Pancreas (tissue), 10 donors: Measurements from ENCODE around the gene OTX2. TPM values are rescaled to one million over a fixed set of nuclear protein-coding genes. Genes with fewer than 3 reads are reported as not detected.

Experiments used
- ATAC-seq, 4 donors: fragments of 200-7000 bp; cut with Tn5 transposase; one replicate each; pipeline versions ENCODE4 v1.8.0 to v1.9.1; 2020; ENCODE audit warnings: mild to moderate bottlenecking in 4 of 4, moderate library complexity in 4 of 4
- DNase-seq, 6 donors: peaks; one replicate each; pipeline ENCODE4 v3.0.0-alpha.2; 2020
- FAIRE-seq: peaks from 2 replicates; lab custom pipeline; 2012; peaks lifted over from hg19 to GRCh38; lab: Jason Lieb, UNC
- H3K27ac ChIP-seq, 4 donors: fragments of 200-600 bp; sonication (generic); 1 replicate in 3 of 4; 2 replicates in 1 of 4; pipeline versions ENCODE4 v1.5.0 to v1.8.0; 2020
- H3K27me3 ChIP-seq, 4 donors: fragments of 200-600 bp; one replicate each; pipeline ENCODE4 v1.8.0; 2021
- H3K36me3 ChIP-seq, 3 donors: fragments of 200-600 bp; sonication (generic) in 1 of 3; one replicate each; pipeline versions ENCODE4 v1.5.0 to v1.8.0; 2020 to 2021
- H3K4me1 ChIP-seq, 3 donors: fragments of 200-600 bp; one replicate each; pipeline ENCODE4 v1.8.0; 2021
- H3K4me3 ChIP-seq, 4 donors: fragments of 200-600 bp; sonication (generic) in 2 of 4; one replicate each; pipeline versions ENCODE4 v1.5.0 to v1.8.0; 2020 to 2021
- H3K9me3 ChIP-seq, 4 donors: fragments of 200-600 bp; one replicate each; pipeline ENCODE4 v1.8.0; 2021
- CTCF ChIP-seq, 4 donors: fragments of 200-600 bp; sonication (generic) in 3 of 4; IDR thresholded peaks; one replicate each; pipeline versions ENCODE4 v1.5.0 to v1.8.0; 2021; ENCODE audit warnings: antibody characterized with exemption in 4 of 4
- WGBS, 2 donors: extraction: QIAGEN DNeasy Blood & Tissue Kit; methylation state at CpG; one replicate each; pipeline ENCODE4 v1.1.7; 2013; 5-methylcytosine and 5-hydroxymethylcytosine counted together
- intact Hi-C, 3 donors: fragments of 100-400 bp; cut with DNase I; formaldehyde crosslinking; loops; one replicate each; pipeline versions ENCODE4 v1.11.1 to v1.14.2; 2022
- polyA plus RNA-seq, 2 donors: library from polyadenylated mRNA; stranded (reverse); fragments of 200-250 nt; gene quantifications; one replicate each; pipeline ENCODE4 v1.2.3, GENCODE V29; 2013
- total RNA-seq, 6 donors: library from RNA; stranded (reverse); fragmentation: NEBNext Ultra II Directional in 4 of 6; extraction: Animal tissue kit (Norgen Biotek cat#: 25700) in 4 of 6; gene quantifications; one replicate each; pipeline versions ENCODE4 v1.2.1 to v1.2.4, GENCODE V29; 2021 to 2023
- donor health status: healthy with polysubstance abuse.
- donor health status: DM: no; HTN: no; CAD: no; lungs with moderate emphysema.
- donor health status: DM: no; HTN: no; CAD: no.
- donor health status: control.
- donor health status: control.
- donor health status: Bipolar disorder and iron deficiency.
- donor health status: DM: yes; HTN: yes; CAD: no.
- donor health status: DM: no; HTN: no; CAD: no.
- donor health status: DM: no; HTN: no; CAD: no.
- donor health status: DM: yes; HTN: yes; CAD: no.

OTX2 gene
- total RNA-seq (not detected), polyA plus RNA-seq (not detected)

- Histone ChIP-seq H3K9me3 (no peaks in the 10 kb centered on the region), H3K27me3 (peaks cover 13 to 87% (median 43%) of the 10 kb centered on the region in 4 donors), H3K4me3 (no peak within 1 kb of the TSS), H3K36me3 (no peaks in the 10 kb centered on the region), H3K4me1 (no peaks in the 10 kb centered on the region), H3K27ac (no peak within 1 kb of the TSS)
- no peak for TF ChIP-seq CTCF (IDR thresholded peaks at IDR 0.05)
- ATAC-seq (no peak), DNase-seq (no peak), FAIRE-seq (no peak)
- intact Hi-C loops: no loop called here
- WGBS, 2 donors: 23 to 24% methylated on average over 15 of the region's 15 CpGs
These were observed at the start of gene OTX2 for GRCh38 chr14:56810147-56810719. OTX2 (minus strand) TSS chr14:56810479; CDS start chr14:56805456, 5,023 bp downstream.

DNA sequence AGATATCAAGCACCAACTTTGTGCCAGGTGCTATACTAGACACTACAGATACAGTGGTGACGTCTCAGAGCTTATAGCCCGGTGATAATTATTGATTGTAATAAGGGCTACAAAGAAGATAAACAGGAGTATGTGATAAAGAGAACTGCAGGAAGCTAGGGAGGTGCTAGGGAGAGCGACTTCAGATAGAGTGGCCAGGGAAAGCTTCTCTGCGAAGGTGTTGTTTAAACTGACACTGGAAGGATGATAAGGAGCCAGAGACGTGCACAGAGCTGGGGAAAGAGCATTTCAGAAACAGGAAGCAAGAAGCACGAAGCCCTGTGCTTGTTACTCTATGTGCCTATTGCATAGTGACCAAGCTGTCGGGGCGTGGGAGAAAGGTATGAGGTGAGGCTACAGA, 48.1 kb upstream of the OTX2 start:
- FAIRE-seq (no peak), DNase-seq (no peak), ATAC-seq (no peak)
- H3K9me3 ChIP-seq: no peaks in the 10 kb centered on the region
- H3K4me3 ChIP-seq: no peak overlapping the region
- no peak for TF ChIP-seq CTCF (IDR thresholded peaks at IDR 0.05)
- WGBS, 2 donors: 8 to 9% methylated on average over 8 of the region's 8 CpGs
- H3K4me1 ChIP-seq: no peaks in the 10 kb centered on the region
- H3K27ac ChIP-seq: no peak overlapping the region
- intact Hi-C loops: no loop called here
- H3K27me3 ChIP-seq: peaks cover 0 to 19% (median 0%) of the 10 kb centered on the region in 4 donors
- no peaks in the 10 kb centered on the region for H3K36me3 ChIP-seq

GRCh38 chr14:56857216-56857615, 46.9 kb upstream of the OTX2 start:
- 60 to 69% methylated on average over 6 of the region's 6 CpGs for WGBS, 2 donors
- intact Hi-C loops: no loop called here
- H3K4me1 ChIP-seq: no peaks in the 10 kb centered on the region
- no peak for TF ChIP-seq CTCF (IDR thresholded peaks at IDR 0.05)
- no peak overlapping the region for H3K27ac ChIP-seq
- FAIRE-seq (no peak), DNase-seq (no peak), ATAC-seq (no peak)
- H3K9me3 ChIP-seq: no peaks in the 10 kb centered on the region
- peaks cover 0 to 19% (median 0%) of the 10 kb centered on the region in 4 donors for H3K27me3 ChIP-seq
- H3K36me3 ChIP-seq: no peaks in the 10 kb centered on the region
- H3K4me3 ChIP-seq: no peak overlapping the region

- H3K9me3 ChIP-seq: no peaks in the 10 kb centered on the region
- FAIRE-seq (no peak), ATAC-seq (peak in 2 of 4 donors; percentile 61 to 72), DNase-seq (no peak)
- H3K27ac ChIP-seq: no peak overlapping the region
- no peaks in the 10 kb centered on the region for H3K36me3 ChIP-seq
- no peak for TF ChIP-seq CTCF (IDR thresholded peaks at IDR 0.05)
- H3K4me1 ChIP-seq: no peaks in the 10 kb centered on the region
- H3K4me3 ChIP-seq: no peak overlapping the region
- peaks cover 0 to 19% (median 0%) of the 10 kb centered on the region in 4 donors for H3K27me3 ChIP-seq
- 2% methylated on average over 9 of the region's 9 CpGs for WGBS, 2 donors
- intact Hi-C loops: no loop called here
These were observed 45.7 kb upstream of the OTX2 start for GRCh38 chr14:56855891-56856461.

DNA sequence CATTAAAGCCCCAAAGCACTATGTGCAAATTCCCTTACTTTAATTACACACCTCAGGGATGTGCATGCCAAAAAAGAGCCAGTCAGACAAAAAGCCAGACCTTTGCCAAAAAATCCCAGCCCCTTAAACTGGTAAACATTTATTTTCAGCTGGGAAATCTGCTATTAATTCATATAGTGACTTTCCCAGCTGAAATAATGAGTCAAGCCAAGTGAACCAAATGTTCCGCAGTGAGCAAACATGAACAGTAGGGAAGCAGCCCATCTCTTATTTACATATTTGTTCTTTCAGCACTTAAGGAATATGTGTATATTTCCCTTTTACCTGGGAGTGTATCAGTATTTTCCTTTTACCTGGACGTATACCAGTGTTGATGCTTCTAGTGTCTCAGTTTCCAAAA, 44.0 kb upstream of the OTX2 start:
- Histone ChIP-seq H3K27me3 (peaks cover 0 to 18% (median 0%) of the 10 kb centered on the region in 4 donors), H3K4me3 (no peak overlapping the region), H3K9me3 (no peaks in the 10 kb centered on the region), H3K4me1 (no peaks in the 10 kb centered on the region), H3K27ac (no peak overlapping the region), H3K36me3 (no peaks in the 10 kb centered on the region)
- ATAC-seq: peak in 1 of 4 donors; percentile 65
- no peak for DNase-seq
- no peak for FAIRE-seq
- intact Hi-C loops: no loop called here
- 30 to 31% methylated on average over 2 of the region's 2 CpGs for WGBS, 2 donors
- TF ChIP-seq CTCF (IDR thresholded peaks at IDR 0.05): no peak
